ENCODE measurements around the gene GPANK1.

Gene GPANK1

GRCh38 chr6:31617010-31617409, 47.8 kb downstream of the GPANK1 start:
- no peak for DNase-seq (ENCODE audit: low spot score)

GRCh38 chr6:31615748-31616147, 49.0 kb downstream of the GPANK1 start:
- no peak for DNase-seq (ENCODE audit: low spot score)

GRCh38 chr6:31614684-31615578, 49.9 kb downstream of the GPANK1 start, which contains the start of gene AIF1:
TSS of gene AIF1 (plus strand) at chr6:31615234. CDS start at chr6:31615330, 96 bp downstream.
- no peak for DNase-seq (ENCODE audit: low spot score)

GRCh38 chr6:31614075-31614619, 50.6 kb downstream of the GPANK1 start:
- no peak for DNase-seq (ENCODE audit: low spot score)

Data from HuH-7 (cell line).